Ascending aorta (tissue), 2 donors: ENCODE data around the gene RBM48. TPM values are rescaled to one million over a fixed set of nuclear protein-coding genes. Genes with fewer than 3 reads are reported as not detected.

Experiments
- DNase-seq, 2 donors: peaks; one replicate each; pipeline ENCODE4 v3.0.0-alpha.2; 2019; ENCODE audit warnings: low spot score in 2 of 2
- H3K27ac ChIP-seq, 2 donors: fragments of 200-600 bp; sonication (generic); one replicate each; pipeline ENCODE4 v1.5.1; 2016 to 2017; ENCODE audit warnings: mild to moderate bottlenecking in 1 of 2
- H3K27me3 ChIP-seq: fragments of 200-600 bp; sonication (generic); one replicate; pipeline ENCODE4 v1.5.1; 2017
- H3K36me3 ChIP-seq, 2 donors: fragments of 200-600 bp; sonication (generic); one replicate each; pipeline ENCODE4 v1.5.1; 2016
- H3K4me1 ChIP-seq, 2 donors: fragments of 200-600 bp; sonication (generic); one replicate each; pipeline ENCODE4 v1.5.1; 2016 to 2017; ENCODE audit warnings: mild to moderate bottlenecking in 1 of 2
- H3K4me3 ChIP-seq, 2 donors: fragments of 200-600 bp; sonication (generic); one replicate each; pipeline ENCODE4 v1.5.1; 2016 to 2017; ENCODE audit warnings: mild to moderate bottlenecking in 1 of 2
- H3K9me3 ChIP-seq, 2 donors: fragments of 200-600 bp; sonication (generic); one replicate each; pipeline ENCODE4 v1.5.1; 2016
- intact Hi-C: fragments of 100-400 bp; cut with DNase I; formaldehyde crosslinking; loops from one replicate; pipeline ENCODE4 v1.15.1; 2023
- total RNA-seq: library from RNA; depleted of rRNA; stranded (reverse); fragments of >200 nt; gene quantifications from one replicate; pipeline ENCODE4 v1.1.0, GENCODE V29; 2016
- TF ChIP-seq, protein P1 (sequence below), 3 experiments: fragments of 200-600 bp in 2 of 3; fragments of 450-650 bp in 1 of 3; sonication (generic) in 2 of 3; IDR thresholded peaks; one replicate each; pipeline ENCODE4 v1.5.1; 2016 to 2019; ENCODE audit warnings: antibody characterized with exemption in 3 of 3, mild to moderate bottlenecking in 1 of 3, moderate library complexity in 1 of 3

RBM48 gene
- total RNA-seq, 1 donor from 2014 or later, result 2.2 TPM

DNA sequence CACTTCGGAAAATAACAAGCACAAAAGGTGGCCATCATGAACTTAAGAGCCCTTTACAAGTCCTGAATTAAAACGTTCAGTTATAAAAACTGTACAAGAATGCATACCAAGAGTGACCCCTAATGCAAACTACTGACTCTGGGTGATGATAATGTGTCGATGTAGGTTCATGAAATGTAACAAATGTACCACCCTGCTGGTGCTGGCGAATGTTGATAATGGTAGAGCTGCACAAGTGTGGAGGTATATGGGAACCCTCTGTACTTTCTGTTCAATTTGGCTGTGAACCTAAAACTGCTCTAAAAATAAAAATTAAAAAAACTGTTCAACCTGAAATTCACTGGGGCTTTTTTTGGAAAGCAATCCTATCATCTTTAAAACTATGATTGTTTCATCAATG lies 58.2 kb downstream of the RBM48 start:
- H3K27me3 ChIP-seq, result no peaks in the 10 kb centered on the region
- peaks cover 0 to 24% of the 10 kb centered on the region in 2 donors for H3K4me1 ChIP-seq
- H3K36me3 ChIP-seq, result no peaks in the 10 kb centered on the region
- intact Hi-C loops, result loop anchor here (5.0 kb wide), 1 partner anchor 60 kb away; the partner anchor contains the start of genes PEX1 and RBM48
- H3K9me3 ChIP-seq, result peaks cover 0 to 3% of the 10 kb centered on the region in 2 donors
- H3K27ac ChIP-seq, result no peak overlapping the region
- TF ChIP-seq, protein P1, sequence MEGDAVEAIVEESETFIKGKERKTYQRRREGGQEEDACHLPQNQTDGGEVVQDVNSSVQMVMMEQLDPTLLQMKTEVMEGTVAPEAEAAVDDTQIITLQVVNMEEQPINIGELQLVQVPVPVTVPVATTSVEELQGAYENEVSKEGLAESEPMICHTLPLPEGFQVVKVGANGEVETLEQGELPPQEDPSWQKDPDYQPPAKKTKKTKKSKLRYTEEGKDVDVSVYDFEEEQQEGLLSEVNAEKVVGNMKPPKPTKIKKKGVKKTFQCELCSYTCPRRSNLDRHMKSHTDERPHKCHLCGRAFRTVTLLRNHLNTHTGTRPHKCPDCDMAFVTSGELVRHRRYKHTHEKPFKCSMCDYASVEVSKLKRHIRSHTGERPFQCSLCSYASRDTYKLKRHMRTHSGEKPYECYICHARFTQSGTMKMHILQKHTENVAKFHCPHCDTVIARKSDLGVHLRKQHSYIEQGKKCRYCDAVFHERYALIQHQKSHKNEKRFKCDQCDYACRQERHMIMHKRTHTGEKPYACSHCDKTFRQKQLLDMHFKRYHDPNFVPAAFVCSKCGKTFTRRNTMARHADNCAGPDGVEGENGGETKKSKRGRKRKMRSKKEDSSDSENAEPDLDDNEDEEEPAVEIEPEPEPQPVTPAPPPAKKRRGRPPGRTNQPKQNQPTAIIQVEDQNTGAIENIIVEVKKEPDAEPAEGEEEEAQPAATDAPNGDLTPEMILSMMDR (IDR thresholded peaks at IDR 0.05), result no peak
- no peak overlapping the region for H3K4me3 ChIP-seq
- DNase-seq, result no peak

Other genes with a start within 250 kb of the RBM48 start
- gene GATAD1, start 81.3 kb upstream of the RBM48 start, total RNA-seq, result 20.4 TPM
- gene ERVW-1, start 50.8 kb upstream of the RBM48 start, total RNA-seq, result not detected
- 6.5 TPM for gene PEX1, start 275 bp upstream of the RBM48 start, total RNA-seq
- 0.64 TPM for gene FAM133B, start 61.6 kb downstream of the RBM48 start, total RNA-seq